B cell (primary cell): ENCODE measurements around the gene DNAH8. TPM values are rescaled to one million over a fixed set of nuclear protein-coding genes. Genes with fewer than 3 reads are reported as not detected.

Experiments used
- ATAC-seq: fragments of 200-7000 bp; cut with Tn5 transposase; one replicate; pipeline ENCODE4 v1.10.0; 2021; ENCODE audit warnings: low read depth, mild to moderate bottlenecking, moderate number of reproducible peaks, moderate library complexity
- CTCF ChIA-PET: fragments of 350-600 bp; sonication (Branson Sonifier 250); formaldehyde crosslinking; loops from one replicate; lab custom pipeline; 2021; ENCODE audit warnings: antibody characterized with exemption, inconsistent platforms; lab: Charles Lee
- POLR2A ChIA-PET: fragments of 350-600 bp; sonication (Branson Sonifier 250); formaldehyde crosslinking; loops from one replicate; lab custom pipeline; 2021; ENCODE audit warnings: antibody characterized with exemption; lab: Charles Lee
- DNase-seq: peaks from one replicate; pipeline ENCODE4 v3.0.0; 2013
- H2AFZ ChIP-seq: 2 replicates; pipeline ENCODE4 v1.6.1; 2012; ENCODE audit warnings: mild to moderate bottlenecking, low read depth, low read length; ENCODE audit not compliant: insufficient read depth, poor library complexity, severe bottlenecking
- H3K27ac ChIP-seq, 2 donors: 1 replicate in 1 of 2; 2 replicates in 1 of 2; pipeline ENCODE4 v1.5.1; 2012 to 2013; ENCODE audit warnings: low read length in 2 of 2, mild to moderate bottlenecking in 2 of 2, moderate library complexity in 1 of 2
- H3K27me3 ChIP-seq, 4 experiments: fragments of 200-600 bp in 1 of 4; sonication (generic) in 1 of 4; replicated peaks in 1 of 4; 1 replicate in 2 of 4; 2 replicates in 2 of 4; pipeline versions ENCODE4 v1.6.1 to v1.7.0; 2013 to 2016; ENCODE audit warnings: low read length in 3 of 4, mild to moderate bottlenecking in 2 of 4, mixed read lengths in 1 of 4, moderate library complexity in 1 of 4; ENCODE audit not compliant: insufficient read depth in 4 of 4, control insufficient read depth in 3 of 4; ENCODE audit errors: control extremely low read depth in 1 of 4
- H3K36me3 ChIP-seq, 2 experiments: replicated peaks in 1 of 2; 1 replicate in 1 of 2; 2 replicates in 1 of 2; pipeline versions ENCODE4 v1.6.1 to v1.7.1; 2013; ENCODE audit warnings: low read length in 1 of 2; ENCODE audit not compliant: insufficient read depth in 2 of 2, control insufficient read depth in 1 of 2; ENCODE audit errors: control extremely low read depth in 1 of 2, extremely low read depth in 1 of 2
- H3K4me1 ChIP-seq, 2 donors: fragments of 200-600 bp in 1 of 2; sonication (generic) in 1 of 2; 1 replicate in 1 of 2; 2 replicates in 1 of 2; pipeline versions ENCODE4 v1.5.1 to v1.6.1; 2013 to 2017; ENCODE audit warnings: low read length in 2 of 2; ENCODE audit not compliant: control insufficient read depth in 2 of 2, insufficient read depth in 2 of 2
- H3K4me2 ChIP-seq: replicated peaks from 2 replicates; pipeline ENCODE3; 2012; ENCODE audit warnings: mild to moderate bottlenecking, low read depth, low read length; ENCODE audit not compliant: poor library complexity, severe bottlenecking
- H3K4me3 ChIP-seq, 5 experiments: fragments of 200-600 bp in 1 of 5; sonication (generic) in 1 of 5; 1 replicate in 3 of 5; 2 replicates in 2 of 5; pipeline versions ENCODE4 v1.5.1 to v1.7.0; 2011 to 2016; ENCODE audit warnings: low read length in 4 of 5, mild to moderate bottlenecking in 4 of 5, low read depth in 2 of 5, control low read depth in 1 of 5, moderate library complexity in 1 of 5; ENCODE audit not compliant: insufficient read depth in 1 of 5; ENCODE audit errors: control extremely low read depth in 1 of 5, extremely low read depth in 1 of 5
- H3K79me2 ChIP-seq: fragments of 200-600 bp; sonication (generic); one replicate; pipeline ENCODE4 v1.6.0; 2016; ENCODE audit warnings: low read length; ENCODE audit not compliant: control insufficient read depth, insufficient read depth
- H3K9ac ChIP-seq: fragments of 200-600 bp; sonication (generic); 2 replicates; pipeline ENCODE4 v1.6.1; 2017; ENCODE audit warnings: mild to moderate bottlenecking, low read length, moderate library complexity
- H3K9me3 ChIP-seq, 3 donors: one replicate each; pipeline versions ENCODE4 v1.6.1 to v1.7.1; 2013; ENCODE audit warnings: low read length in 2 of 3; ENCODE audit not compliant: control insufficient read depth in 2 of 3, insufficient read depth in 1 of 3; ENCODE audit errors: control extremely low read depth in 1 of 3
- H4K20me1 ChIP-seq: 2 replicates; pipeline ENCODE4 v1.6.0; 2012; ENCODE audit warnings: mild to moderate bottlenecking, low read length; ENCODE audit not compliant: insufficient read depth, control insufficient read depth, poor library complexity, severe bottlenecking
- H3K27ac Mint-ChIP-seq: one replicate; pipeline ENCODE4 v1.8.0; 2021; ENCODE audit warnings: mixed read lengths
- H3K27me3 Mint-ChIP-seq: one replicate; pipeline ENCODE4 v1.8.0; 2021; ENCODE audit warnings: mixed read lengths
- H3K4me1 Mint-ChIP-seq: one replicate; pipeline ENCODE4 v1.8.0; 2021; ENCODE audit warnings: mixed read lengths
- H3K4me3 Mint-ChIP-seq: one replicate; pipeline ENCODE4 v1.8.0; 2021; ENCODE audit warnings: mixed read lengths
- H3K9me3 Mint-ChIP-seq: one replicate; pipeline ENCODE4 v1.8.0; 2022; ENCODE audit warnings: mixed read lengths; ENCODE audit not compliant: insufficient read depth
- EZH2 ChIP-seq: IDR thresholded peaks from 2 replicates; pipeline ENCODE4 v1.6.1; 2012; ENCODE audit warnings: borderline replicate concordance, low read depth, mild to moderate bottlenecking, moderate library complexity, low read length; ENCODE audit not compliant: insufficient read depth, poor library complexity, severe bottlenecking
- WGBS: methylation state at CpG from one replicate; pipeline ENCODE4 v1.1.5; 2013; ENCODE audit warnings: missing lambda C conversion rate; ENCODE audit not compliant: insufficient coverage; 5-methylcytosine and 5-hydroxymethylcytosine counted together
- intact Hi-C: fragments of 100-400 bp; cut with micrococcal nuclease; formaldehyde crosslinking; loops from one replicate; pipeline ENCODE4 v1.10.0; 2022
- polyA plus RNA-seq: library from polyadenylated mRNA; depleted of rRNA; stranded (reverse); fragments of >200 nt; gene quantifications from 2 replicates; pipeline ENCODE4 v1.2.3, GENCODE V29; 2012
- total RNA-seq, 2 donors: library from RNA; stranded (reverse); fragments of 120-200 nt in 1 of 2; gene quantifications; 1 replicate in 1 of 2; 2 replicates in 1 of 2; pipeline versions ENCODE4 v1.2.3 to v1.2.4, GENCODE V29; 2013 to 2022
- TF ChIP-seq, protein P1 (sequence below): fragments of 200-600 bp; IDR thresholded peaks from one replicate; pipeline ENCODE4 v1.8.0; 2022; ENCODE audit warnings: antibody characterized with exemption, mild to moderate bottlenecking

The DNAH8 gene
- total and polyA plus RNA-seq, 2 donors (not counting 1 experiment from before 2014, with no cell fraction given) = 0.69 to 1.1 TPM

DNA sequence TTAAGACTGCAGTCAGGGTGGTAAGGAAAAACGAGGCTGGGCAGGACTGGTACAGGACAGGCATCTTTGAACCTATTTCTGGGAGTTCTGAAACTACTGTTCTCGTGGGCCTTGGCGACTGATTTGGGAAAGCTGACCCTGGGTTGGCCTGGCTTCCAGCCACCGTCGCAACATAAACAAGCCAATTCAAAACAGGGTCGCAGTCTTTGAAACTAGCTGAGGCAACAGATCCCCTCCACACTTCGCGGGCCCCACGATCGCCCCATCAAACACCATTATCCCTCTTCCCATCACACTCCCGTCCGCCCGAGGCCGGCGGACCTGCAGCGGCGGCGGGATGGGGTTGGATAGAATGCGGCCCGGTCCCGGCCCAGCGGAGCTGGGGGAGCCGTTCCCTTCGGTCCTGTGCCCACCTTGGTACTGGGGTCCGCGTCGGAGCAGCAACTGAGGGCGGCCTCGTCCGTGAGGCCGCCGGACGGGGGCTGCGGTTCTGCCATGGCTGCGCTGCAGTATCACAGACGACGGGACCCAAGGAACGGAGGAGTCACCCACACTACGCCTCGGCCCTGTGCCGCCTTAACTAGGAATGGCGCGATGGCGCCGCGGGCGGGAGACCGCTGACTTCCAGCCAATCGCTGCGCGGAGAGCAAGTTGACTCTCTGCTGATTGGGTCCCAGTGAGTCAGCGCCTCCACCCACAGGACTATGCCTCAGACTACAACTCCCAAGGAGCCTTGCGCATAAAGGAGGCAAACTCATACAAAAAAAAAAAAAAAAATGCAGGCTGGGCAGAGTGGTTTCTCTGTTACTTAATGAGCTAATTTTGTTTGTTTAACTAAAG lies 12.3 kb upstream of the DNAH8 start, which contains the start of gene GLO1:
Gene GLO1 (minus strand): TSS at position 588 of the 840 bp plus-strand sequence. CDS start 91 bp downstream, at position 497.
- ChIA-PET POLR2A (interaction anchor here (0.6 to 0.7 kb wide), 4 partner anchors 25 to 970 kb away, joined by 3 to 4 read pairs (median 3); no protein-coding TSS in a partner anchor), CTCF (interaction anchor here (0.9 to 1.5 kb wide), 4 partner anchors 9 to 132 kb away, joined by 4 to 6 read pairs (median 4); no protein-coding TSS in a partner anchor)
- Histone ChIP-seq H3K27me3 (peaks cover 0 to 6% (median 4%) of the 10 kb centered on the region in 4 experiments), H4K20me1 (no peaks in the 10 kb centered on the region), H3K27ac (peak within 1 kb of the TSS; percentile 91 to 92), H3K36me3 (peaks cover 0 to under 1% of the 10 kb centered on the region in 2 experiments), H2AFZ (peak within 1 kb of the TSS; percentile 84), H3K9me3 (peaks cover 1 to 12% (median 8%) of the 10 kb centered on the region in 3 donors), H3K79me2 (no peaks in the 10 kb centered on the region), H3K4me1 (peaks cover 3 to 5% of the 10 kb centered on the region in 2 donors), H3K4me3 (peak within 1 kb of the TSS; percentile 52 to 92 (median 88)), H3K4me2 (peak within 1 kb of the TSS; percentile 76), H3K9ac (peak within 1 kb of the TSS; percentile 77)
- peak within 1 kb of the TSS; percentile 91 for H3K27ac Mint-ChIP-seq
- ATAC-seq = peak; percentile 100
- DNase-seq = peak; percentile 96
- peaks cover 13% of the 10 kb centered on the region for H3K9me3 Mint-ChIP-seq
- H3K4me1 Mint-ChIP-seq = peaks cover 20% of the 10 kb centered on the region
- TF ChIP-seq EZH2 = no peak
- TF ChIP-seq, protein P1, sequence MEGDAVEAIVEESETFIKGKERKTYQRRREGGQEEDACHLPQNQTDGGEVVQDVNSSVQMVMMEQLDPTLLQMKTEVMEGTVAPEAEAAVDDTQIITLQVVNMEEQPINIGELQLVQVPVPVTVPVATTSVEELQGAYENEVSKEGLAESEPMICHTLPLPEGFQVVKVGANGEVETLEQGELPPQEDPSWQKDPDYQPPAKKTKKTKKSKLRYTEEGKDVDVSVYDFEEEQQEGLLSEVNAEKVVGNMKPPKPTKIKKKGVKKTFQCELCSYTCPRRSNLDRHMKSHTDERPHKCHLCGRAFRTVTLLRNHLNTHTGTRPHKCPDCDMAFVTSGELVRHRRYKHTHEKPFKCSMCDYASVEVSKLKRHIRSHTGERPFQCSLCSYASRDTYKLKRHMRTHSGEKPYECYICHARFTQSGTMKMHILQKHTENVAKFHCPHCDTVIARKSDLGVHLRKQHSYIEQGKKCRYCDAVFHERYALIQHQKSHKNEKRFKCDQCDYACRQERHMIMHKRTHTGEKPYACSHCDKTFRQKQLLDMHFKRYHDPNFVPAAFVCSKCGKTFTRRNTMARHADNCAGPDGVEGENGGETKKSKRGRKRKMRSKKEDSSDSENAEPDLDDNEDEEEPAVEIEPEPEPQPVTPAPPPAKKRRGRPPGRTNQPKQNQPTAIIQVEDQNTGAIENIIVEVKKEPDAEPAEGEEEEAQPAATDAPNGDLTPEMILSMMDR = no peak
- peak within 1 kb of the TSS; percentile 91 for H3K4me3 Mint-ChIP-seq
- peaks cover 12% of the 10 kb centered on the region for H3K27me3 Mint-ChIP-seq
- 2% methylated on average over 48 of the region's 53 CpGs for WGBS
- intact Hi-C loops = loop anchor here (1.0 to 5.0 kb wide), 5 partner anchors 14 to 1270 kb away; partner anchors contain the start of genes BTBD9, CMTR1 and ZFAND3
